GM23338 (cell line): Measurements from ENCODE around the gene RBL1. TPM values are rescaled to one million over a fixed set of nuclear protein-coding genes. Genes with fewer than 3 reads are reported as not detected.

Experiments
- ATAC-seq: fragments of 200-7000 bp; cut with Tn5 transposase; 3 replicates; pipeline ENCODE4 v1.9.1; 2020
- DNase-seq: peaks from one replicate; pipeline ENCODE4 v3.0.0-alpha.2; 2015; ENCODE audit warnings: low spot score
- H2AFZ ChIP-seq: fragments of 200-600 bp; sonication (generic); 2 replicates; pipeline ENCODE4 v1.8.0; 2016; ENCODE audit warnings: antibody characterized with exemption, mild to moderate bottlenecking, moderate library complexity
- H3F3A ChIP-seq: fragments of 200-600 bp; sonication (generic); replicated peaks from 2 replicates; pipeline ENCODE4 v1.8.0; 2017; ENCODE audit warnings: antibody characterized with exemption, mixed run types, low read depth
- H3K27ac ChIP-seq: fragments of 200-600 bp; sonication (generic); 2 replicates; pipeline ENCODE4 v1.6.1; 2016; ENCODE audit warnings: low read depth
- H3K27me3 ChIP-seq: fragments of 200-600 bp; sonication (generic); 2 replicates; pipeline ENCODE4 v1.8.0; 2016; ENCODE audit warnings: mild to moderate bottlenecking, mixed run types, moderate library complexity; ENCODE audit not compliant: insufficient read depth
- H3K36me3 ChIP-seq: fragments of 200-600 bp; sonication (generic); 2 replicates; pipeline ENCODE4 v1.8.0; 2016; ENCODE audit warnings: mild to moderate bottlenecking; ENCODE audit not compliant: insufficient read depth
- H3K4me1 ChIP-seq: fragments of 200-600 bp; sonication (generic); 2 replicates; pipeline ENCODE4 v1.8.0; 2016; ENCODE audit warnings: mild to moderate bottlenecking, moderate library complexity; ENCODE audit not compliant: insufficient read depth
- H3K4me2 ChIP-seq: fragments of 200-600 bp; sonication (generic); 2 replicates; pipeline ENCODE4 v1.7.1; 2017; ENCODE audit warnings: mixed run types
- H3K4me3 ChIP-seq: fragments of 200-600 bp; sonication (generic); 2 replicates; pipeline ENCODE4 v1.6.1; 2016; ENCODE audit warnings: mixed run types
- H3K79me2 ChIP-seq: fragments of 200-600 bp; sonication (generic); replicated peaks from 2 replicates; pipeline ENCODE4 v1.8.0; 2017; ENCODE audit warnings: mild to moderate bottlenecking; ENCODE audit not compliant: insufficient read depth
- H3K9me2 ChIP-seq: fragments of 200-600 bp; sonication (generic); 2 replicates; pipeline ENCODE4 v1.8.0; 2017; ENCODE audit not compliant: insufficient read depth
- H4K20me1 ChIP-seq: fragments of 200-600 bp; sonication (generic); replicated peaks from 2 replicates; pipeline ENCODE4 v1.8.0; 2017; ENCODE audit warnings: mild to moderate bottlenecking; ENCODE audit not compliant: insufficient read depth
- H3K27ac Mint-ChIP-seq: 2 replicates; pipeline ENCODE4 v1.8.0; 2020; ENCODE audit warnings: inconsistent platforms, mild to moderate bottlenecking, moderate library complexity, mixed read lengths
- H3K27me3 Mint-ChIP-seq: 3 replicates; pipeline ENCODE4 v1.8.0; 2022; ENCODE audit warnings: low read depth, mild to moderate bottlenecking, moderate library complexity, mixed read lengths, inconsistent platforms; ENCODE audit not compliant: insufficient read depth, poor library complexity
- H3K36me3 Mint-ChIP-seq: 3 replicates; pipeline ENCODE4 v1.8.0; 2021; ENCODE audit warnings: low read depth, mild to moderate bottlenecking, inconsistent platforms, moderate library complexity, mixed read lengths
- H3K4me1 Mint-ChIP-seq: 3 replicates; pipeline ENCODE4 v1.8.0; 2020; ENCODE audit warnings: mild to moderate bottlenecking, inconsistent platforms, mixed read lengths
- H3K4me3 Mint-ChIP-seq: 3 replicates; pipeline ENCODE4 v1.8.0; 2021; ENCODE audit warnings: moderate library complexity, mild to moderate bottlenecking, inconsistent platforms, mixed read lengths
- H3K9me3 Mint-ChIP-seq: 3 replicates; pipeline ENCODE4 v1.8.0; 2020; ENCODE audit warnings: moderate library complexity, mild to moderate bottlenecking, inconsistent platforms, mixed read lengths
- CREB1 ChIP-seq: fragments of 250-450 bp; sonication (Bioruptor Pico); IDR thresholded peaks from 2 replicates; pipeline ENCODE4 v1.5.0; 2020; ENCODE audit warnings: low read depth, mild to moderate bottlenecking, moderate library complexity
- CTCF ChIP-seq, 2 experiments: fragments of 200-600 bp in 1 of 2; sonication (generic) in 1 of 2; conservative IDR thresholded peaks; 2 replicates each; pipeline versions ENCODE4 v1.5.1 to v1.6.1; 2016 to 2017; ENCODE audit warnings: antibody characterized with exemption in 2 of 2, low read depth in 2 of 2, mild to moderate bottlenecking in 2 of 2, moderate library complexity in 1 of 2
- ETS1 ChIP-seq: IDR thresholded peaks from 2 replicates; pipeline ENCODE4 v1.6.1; 2016; ENCODE audit warnings: antibody characterized with exemption
- EZH2 ChIP-seq: fragments of 200-600 bp; sonication (generic); IDR thresholded peaks from one replicate; pipeline ENCODE4 v1.8.0; 2017; ENCODE audit warnings: antibody characterized with exemption, mild to moderate bottlenecking, low read depth; ENCODE audit not compliant: unreplicated experiment
- EZH2phosphoT487 ChIP-seq: fragments of 200-600 bp; sonication (generic); IDR thresholded peaks from one replicate; pipeline ENCODE4 v1.8.1; 2018; ENCODE audit warnings: antibody characterized with exemption; ENCODE audit not compliant: unreplicated experiment
- JUNB ChIP-seq: IDR thresholded peaks from one replicate; pipeline ENCODE4 v1.6.1; 2016; ENCODE audit warnings: antibody characterized with exemption; ENCODE audit not compliant: unreplicated experiment
- NANOG ChIP-seq: IDR thresholded peaks from 2 replicates; pipeline ENCODE4 v1.6.1; 2016; ENCODE audit warnings: antibody characterized with exemption, borderline replicate concordance
- POLR2AphosphoS5 ChIP-seq: IDR thresholded peaks from 2 replicates; pipeline ENCODE4 v1.6.1; 2016; ENCODE audit warnings: antibody characterized with exemption, low read depth
- REST ChIP-seq: IDR thresholded peaks from one replicate; pipeline ENCODE4 v1.6.1; 2018; ENCODE audit warnings: antibody characterized with exemption; ENCODE audit not compliant: unreplicated experiment
- STAT1 ChIP-seq: IDR thresholded peaks from one replicate; pipeline ENCODE4 v1.6.1; 2016; ENCODE audit warnings: antibody characterized with exemption; ENCODE audit not compliant: unreplicated experiment
- ZNF114 ChIP-seq: fragments of 250-450 bp; sonication (Bioruptor Pico); IDR thresholded peaks from 2 replicates; pipeline ENCODE4 v1.5.0; 2020; ENCODE audit warnings: mild to moderate bottlenecking, moderate library complexity
- ZNF331 ChIP-seq: fragments of 250-450 bp; sonication (Bioruptor Pico); IDR thresholded peaks from 2 replicates; pipeline ENCODE4 v1.5.0; 2020; ENCODE audit warnings: low read depth, mild to moderate bottlenecking, moderate library complexity
- polyA plus RNA-seq: library from polyadenylated mRNA; unstranded; fragments of >200 nt; fragmentation: Nextera tagmentation; extraction: Ambion mirVana; gene quantifications from 2 replicates; pipeline ENCODE4 v1.2.1, GENCODE V29; 2016
- total RNA-seq: library from RNA; depleted of rRNA; stranded (reverse); fragments of >200 nt; shearing (Covaris generic); gene quantifications from 2 replicates; pipeline ENCODE4 v1.2.3, GENCODE V29; 2014
- TF ChIP-seq, protein P1 (sequence below): fragments of 250-450 bp; sonication (Bioruptor Pico); IDR thresholded peaks from 2 replicates; pipeline ENCODE4 v1.5.0; 2020; ENCODE audit warnings: mild to moderate bottlenecking, moderate library complexity

Gene RBL1
- total and polyA plus RNA-seq, 2 experiments from 2014 or later: 6.4 to 12.6 TPM

- TF ChIP-seq ZNF114 (CRISPR knock-in tag) (no peak), EZH2 (no peak), POLR2AphosphoS5 (no peak), STAT1 (no peak), ZNF331 (CRISPR knock-in tag) (no peak)
Measured at GRCh38 chr20:37114012-37114411, 18.2 kb upstream of the RBL1 start (continued).

GRCh38 chr20:37111926-37112455, 16.2 kb upstream of the RBL1 start:
- DNase-seq: no peak
- no peaks in the 10 kb centered on the region for H3K79me2 ChIP-seq
- H3K27me3 ChIP-seq: no peaks in the 10 kb centered on the region
- Mint-ChIP-seq H3K4me1 (no peaks in the 10 kb centered on the region), H3K4me3 (no peak overlapping the region), H3K36me3 (no peaks in the 10 kb centered on the region), H3K27ac (no peak overlapping the region), H3K9me3 (no peaks in the 10 kb centered on the region), H3K27me3 (no peaks in the 10 kb centered on the region)
- H3K36me3 ChIP-seq: no peaks in the 10 kb centered on the region
- no peak overlapping the region for H3K4me3 ChIP-seq
- no peak for TF ChIP-seq NANOG
- no peak for TF ChIP-seq CTCF (conservative IDR thresholded peaks at IDR 0.05; ENCODE audit: low read depth in 2 of 2)
- TF ChIP-seq ZNF331 (CRISPR knock-in tag): no peak
- TF ChIP-seq, protein P1, sequence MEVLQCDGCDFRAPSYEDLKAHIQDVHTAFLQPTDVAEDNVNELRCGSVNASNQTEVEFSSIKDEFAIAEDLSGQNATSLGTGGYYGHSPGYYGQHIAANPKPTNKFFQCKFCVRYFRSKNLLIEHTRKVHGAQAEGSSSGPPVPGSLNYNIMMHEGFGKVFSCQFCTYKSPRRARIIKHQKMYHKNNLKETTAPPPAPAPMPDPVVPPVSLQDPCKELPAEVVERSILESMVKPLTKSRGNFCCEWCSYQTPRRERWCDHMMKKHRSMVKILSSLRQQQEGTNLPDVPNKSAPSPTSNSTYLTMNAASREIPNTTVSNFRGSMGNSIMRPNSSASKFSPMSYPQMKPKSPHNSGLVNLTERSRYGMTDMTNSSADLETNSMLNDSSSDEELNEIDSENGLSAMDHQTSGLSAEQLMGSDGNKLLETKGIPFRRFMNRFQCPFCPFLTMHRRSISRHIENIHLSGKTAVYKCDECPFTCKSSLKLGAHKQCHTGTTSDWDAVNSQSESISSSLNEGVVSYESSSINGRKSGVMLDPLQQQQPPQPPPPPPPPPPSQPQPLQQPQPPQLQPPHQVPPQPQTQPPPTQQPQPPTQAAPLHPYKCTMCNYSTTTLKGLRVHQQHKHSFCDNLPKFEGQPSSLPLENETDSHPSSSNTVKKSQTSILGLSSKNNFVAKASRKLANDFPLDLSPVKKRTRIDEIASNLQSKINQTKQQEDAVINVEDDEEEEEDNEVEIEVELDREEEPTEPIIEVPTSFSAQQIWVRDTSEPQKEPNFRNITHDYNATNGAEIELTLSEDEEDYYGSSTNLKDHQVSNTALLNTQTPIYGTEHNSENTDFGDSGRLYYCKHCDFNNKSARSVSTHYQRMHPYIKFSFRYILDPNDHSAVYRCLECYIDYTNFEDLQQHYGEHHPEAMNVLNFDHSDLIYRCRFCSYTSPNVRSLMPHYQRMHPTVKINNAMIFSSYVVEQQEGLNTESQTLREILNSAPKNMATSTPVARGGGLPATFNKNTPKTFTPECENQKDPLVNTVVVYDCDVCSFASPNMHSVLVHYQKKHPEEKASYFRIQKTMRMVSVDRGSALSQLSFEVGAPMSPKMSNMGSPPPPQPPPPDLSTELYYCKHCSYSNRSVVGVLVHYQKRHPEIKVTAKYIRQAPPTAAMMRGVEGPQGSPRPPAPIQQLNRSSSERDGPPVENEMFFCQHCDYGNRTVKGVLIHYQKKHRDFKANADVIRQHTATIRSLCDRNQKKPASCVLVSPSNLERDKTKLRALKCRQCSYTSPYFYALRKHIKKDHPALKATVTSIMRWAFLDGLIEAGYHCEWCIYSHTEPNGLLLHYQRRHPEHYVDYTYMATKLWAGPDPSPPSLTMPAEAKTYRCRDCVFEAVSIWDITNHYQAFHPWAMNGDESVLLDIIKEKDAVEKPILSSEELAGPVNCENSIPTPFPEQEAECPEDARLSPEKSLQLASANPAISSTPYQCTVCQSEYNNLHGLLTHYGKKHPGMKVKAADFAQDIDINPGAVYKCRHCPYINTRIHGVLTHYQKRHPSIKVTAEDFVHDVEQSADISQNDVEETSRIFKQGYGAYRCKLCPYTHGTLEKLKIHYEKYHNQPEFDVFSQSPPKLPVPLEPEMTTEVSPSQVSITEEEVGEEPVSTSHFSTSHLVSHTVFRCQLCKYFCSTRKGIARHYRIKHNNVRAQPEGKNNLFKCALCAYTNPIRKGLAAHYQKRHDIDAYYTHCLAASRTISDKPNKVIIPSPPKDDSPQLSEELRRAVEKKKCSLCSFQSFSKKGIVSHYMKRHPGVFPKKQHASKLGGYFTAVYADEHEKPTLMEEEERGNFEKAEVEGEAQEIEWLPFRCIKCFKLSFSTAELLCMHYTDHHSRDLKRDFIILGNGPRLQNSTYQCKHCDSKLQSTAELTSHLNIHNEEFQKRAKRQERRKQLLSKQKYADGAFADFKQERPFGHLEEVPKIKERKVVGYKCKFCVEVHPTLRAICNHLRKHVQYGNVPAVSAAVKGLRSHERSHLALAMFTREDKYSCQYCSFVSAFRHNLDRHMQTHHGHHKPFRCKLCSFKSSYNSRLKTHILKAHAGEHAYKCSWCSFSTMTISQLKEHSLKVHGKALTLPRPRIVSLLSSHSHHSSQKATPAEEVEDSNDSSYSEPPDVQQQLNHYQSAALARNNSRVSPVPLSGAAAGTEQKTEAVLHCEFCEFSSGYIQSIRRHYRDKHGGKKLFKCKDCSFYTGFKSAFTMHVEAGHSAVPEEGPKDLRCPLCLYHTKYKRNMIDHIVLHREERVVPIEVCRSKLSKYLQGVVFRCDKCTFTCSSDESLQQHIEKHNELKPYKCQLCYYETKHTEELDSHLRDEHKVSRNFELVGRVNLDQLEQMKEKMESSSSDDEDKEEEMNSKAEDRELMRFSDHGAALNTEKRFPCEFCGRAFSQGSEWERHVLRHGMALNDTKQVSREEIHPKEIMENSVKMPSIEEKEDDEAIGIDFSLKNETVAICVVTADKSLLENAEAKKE (CRISPR knock-in tag): no peak
- TF ChIP-seq EZH2phosphoT487: no peak
- TF ChIP-seq REST: no peak
- no peak for TF ChIP-seq ETS1
- TF ChIP-seq CREB1 (CRISPR knock-in tag): no peak
- no peak for TF ChIP-seq POLR2AphosphoS5
- TF ChIP-seq ZNF114 (CRISPR knock-in tag): no peak
- TF ChIP-seq STAT1: no peak
- no peak for TF ChIP-seq JUNB
- TF ChIP-seq EZH2: no peak
- no peak overlapping the region for H3K4me2 ChIP-seq
- H3K27ac ChIP-seq: no peak overlapping the region
- no peaks in the 10 kb centered on the region for H3K9me2 ChIP-seq
- ATAC-seq: no peak
- H2AFZ ChIP-seq: no peak overlapping the region
- H3K4me1 ChIP-seq: no peaks in the 10 kb centered on the region
- H4K20me1 ChIP-seq: no peaks in the 10 kb centered on the region
- no peaks in the 10 kb centered on the region for H3F3A ChIP-seq
